GM10266 (cell line): ENCODE measurements around the gene CCDC30.

Experiments
- DNase-seq: peaks from one replicate; pipeline ENCODE4 v3.0.0; 2012; ENCODE audit errors: extremely low spot score
- TF ChIP-seq, protein P1 (sequence below): IDR thresholded peaks from 2 replicates; pipeline ENCODE4 v1.5.1; 2012; ENCODE audit warnings: mild to moderate bottlenecking, low read depth; ENCODE audit not compliant: control insufficient read depth, insufficient read depth; ENCODE audit errors: missing control alignments

CCDC30 gene

DNA sequence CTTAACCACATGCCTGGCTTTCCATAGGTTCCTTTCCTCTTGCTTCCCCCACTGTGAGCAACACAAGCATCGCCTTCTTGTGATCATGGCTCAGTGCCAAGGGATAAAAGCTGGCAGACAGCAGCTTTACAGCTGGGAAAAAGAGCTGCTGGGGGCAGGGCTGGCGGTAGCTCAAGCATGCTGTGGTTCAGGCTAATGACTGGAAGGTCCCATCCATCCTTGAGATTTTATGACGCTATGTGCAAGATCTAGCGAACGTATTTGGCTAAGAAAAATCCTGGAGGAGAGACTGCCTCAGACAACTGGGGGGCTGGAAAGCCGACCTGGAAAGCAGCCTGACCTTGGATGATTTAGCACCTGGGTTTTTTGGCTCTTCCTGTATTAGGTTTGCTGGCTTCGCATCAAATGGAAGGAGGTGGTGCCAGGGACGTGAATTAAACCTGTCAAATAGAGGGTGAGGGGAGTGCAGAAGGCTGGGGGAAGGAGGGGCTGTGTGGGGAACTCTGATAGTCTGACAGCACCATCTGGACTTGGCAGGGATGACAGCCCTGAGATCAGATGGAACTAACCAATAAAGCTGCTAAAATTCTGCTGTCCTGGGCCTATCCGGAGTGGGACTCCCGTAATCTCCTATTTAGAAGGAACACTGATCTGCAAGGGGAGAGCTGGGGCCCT, 42.0 kb upstream of the CCDC30 start:
- TF ChIP-seq, protein P1, sequence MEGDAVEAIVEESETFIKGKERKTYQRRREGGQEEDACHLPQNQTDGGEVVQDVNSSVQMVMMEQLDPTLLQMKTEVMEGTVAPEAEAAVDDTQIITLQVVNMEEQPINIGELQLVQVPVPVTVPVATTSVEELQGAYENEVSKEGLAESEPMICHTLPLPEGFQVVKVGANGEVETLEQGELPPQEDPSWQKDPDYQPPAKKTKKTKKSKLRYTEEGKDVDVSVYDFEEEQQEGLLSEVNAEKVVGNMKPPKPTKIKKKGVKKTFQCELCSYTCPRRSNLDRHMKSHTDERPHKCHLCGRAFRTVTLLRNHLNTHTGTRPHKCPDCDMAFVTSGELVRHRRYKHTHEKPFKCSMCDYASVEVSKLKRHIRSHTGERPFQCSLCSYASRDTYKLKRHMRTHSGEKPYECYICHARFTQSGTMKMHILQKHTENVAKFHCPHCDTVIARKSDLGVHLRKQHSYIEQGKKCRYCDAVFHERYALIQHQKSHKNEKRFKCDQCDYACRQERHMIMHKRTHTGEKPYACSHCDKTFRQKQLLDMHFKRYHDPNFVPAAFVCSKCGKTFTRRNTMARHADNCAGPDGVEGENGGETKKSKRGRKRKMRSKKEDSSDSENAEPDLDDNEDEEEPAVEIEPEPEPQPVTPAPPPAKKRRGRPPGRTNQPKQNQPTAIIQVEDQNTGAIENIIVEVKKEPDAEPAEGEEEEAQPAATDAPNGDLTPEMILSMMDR = no peak
- no peak for DNase-seq

DNA sequence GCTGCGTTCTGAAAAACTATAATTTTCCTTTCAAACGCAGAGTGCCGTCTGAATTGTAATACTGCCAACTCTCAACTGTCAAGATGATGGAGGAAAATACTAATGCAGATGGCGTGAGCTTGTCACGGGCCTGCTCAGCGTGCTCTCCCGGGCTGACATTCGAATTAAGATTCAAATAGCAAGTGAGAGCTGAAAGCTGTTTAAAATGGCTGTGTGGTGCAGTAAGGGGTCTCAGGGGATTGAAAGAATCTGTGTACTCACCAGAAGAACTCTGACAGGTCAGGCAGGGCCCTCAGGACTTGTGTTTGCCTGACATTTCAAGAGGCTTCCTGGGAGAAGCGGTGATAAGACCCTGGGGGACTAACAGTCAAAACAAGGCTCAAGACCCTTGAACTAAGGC, 40.3 kb upstream of the CCDC30 start:
- no peak for DNase-seq
- TF ChIP-seq, protein P1 = no peak

DNA sequence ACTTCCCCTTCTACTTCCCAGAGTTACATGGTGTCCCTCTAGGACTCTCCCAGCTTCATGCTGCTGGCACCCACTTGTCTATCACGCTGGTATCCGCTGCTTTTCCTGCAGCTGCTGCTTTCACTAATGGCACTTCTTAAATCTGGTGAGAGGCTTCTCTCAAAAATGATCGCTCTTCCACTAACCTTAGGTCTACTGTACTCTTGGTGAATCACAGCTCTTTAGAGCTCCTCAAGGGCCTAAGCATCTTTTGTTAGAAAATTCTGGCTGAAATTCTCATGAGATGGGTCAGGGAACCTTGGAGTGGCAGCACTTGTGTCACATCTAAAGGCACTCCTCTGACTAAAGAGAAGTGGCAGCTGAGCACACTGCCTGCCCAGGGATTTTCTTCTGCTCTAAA, 39.4 kb upstream of the CCDC30 start:
- no peak for DNase-seq
- TF ChIP-seq, protein P1 = no peak

DNA sequence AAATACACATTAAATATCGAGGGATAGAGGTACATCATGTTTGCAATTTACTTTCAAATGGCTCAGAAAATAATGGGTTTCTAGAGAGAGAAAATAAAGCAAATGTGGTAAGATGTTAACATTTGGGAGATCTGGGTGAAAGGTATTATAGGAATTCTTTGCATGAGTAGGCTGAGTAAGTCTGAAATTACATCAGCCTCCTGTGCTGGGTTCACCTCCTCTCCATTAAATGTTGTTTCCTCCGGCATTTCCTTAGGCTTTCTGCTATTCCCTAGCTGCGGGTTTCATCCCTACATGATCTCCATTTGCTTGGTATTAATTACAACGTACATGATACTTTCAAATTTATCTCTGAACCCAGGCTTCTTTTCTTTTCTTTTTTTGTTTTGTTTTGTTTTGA, 38.9 kb upstream of the CCDC30 start:
- no peak for DNase-seq
- TF ChIP-seq, protein P1 = no peak

DNA sequence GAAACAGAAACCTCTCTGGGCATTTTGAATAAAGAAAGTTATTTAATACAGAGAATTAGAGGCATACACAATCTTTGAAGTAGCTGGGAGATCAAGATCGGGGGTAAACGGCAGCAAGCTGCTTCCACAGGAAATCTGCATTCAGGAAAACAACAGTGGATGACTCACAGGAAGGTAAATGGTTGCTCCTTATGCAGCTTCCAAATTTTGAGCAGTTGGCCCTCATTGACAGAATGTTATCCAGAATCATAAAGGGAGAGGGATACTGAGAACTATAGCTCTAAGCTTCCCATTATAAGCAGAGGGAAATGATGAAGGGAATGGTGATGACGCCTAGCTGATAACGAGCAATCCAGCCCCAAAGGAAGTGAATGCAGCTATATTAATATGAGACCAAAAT, 35.8 kb upstream of the CCDC30 start:
- no peak for DNase-seq
- TF ChIP-seq, protein P1 = no peak

DNA sequence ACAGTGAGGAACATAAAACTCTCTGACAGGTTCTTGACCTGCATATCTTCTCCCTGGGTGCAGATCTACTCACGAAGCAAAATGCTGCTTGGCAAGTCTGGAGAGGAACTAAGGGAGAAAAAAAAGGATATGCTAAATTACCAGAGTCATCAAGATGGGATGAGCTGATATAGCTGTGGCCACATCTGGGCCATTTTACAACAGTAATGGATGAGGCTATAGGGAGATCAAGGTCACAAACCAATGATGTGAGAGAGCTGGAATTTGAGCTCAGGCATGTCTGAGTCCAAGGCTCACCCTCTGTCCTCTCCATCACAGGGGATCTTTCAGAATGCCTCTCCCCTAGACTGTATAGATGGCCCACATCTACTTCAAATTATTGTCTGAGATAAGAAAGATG, 33.5 kb upstream of the CCDC30 start:
- TF ChIP-seq, protein P1 = no peak
- DNase-seq = no peak

DNA sequence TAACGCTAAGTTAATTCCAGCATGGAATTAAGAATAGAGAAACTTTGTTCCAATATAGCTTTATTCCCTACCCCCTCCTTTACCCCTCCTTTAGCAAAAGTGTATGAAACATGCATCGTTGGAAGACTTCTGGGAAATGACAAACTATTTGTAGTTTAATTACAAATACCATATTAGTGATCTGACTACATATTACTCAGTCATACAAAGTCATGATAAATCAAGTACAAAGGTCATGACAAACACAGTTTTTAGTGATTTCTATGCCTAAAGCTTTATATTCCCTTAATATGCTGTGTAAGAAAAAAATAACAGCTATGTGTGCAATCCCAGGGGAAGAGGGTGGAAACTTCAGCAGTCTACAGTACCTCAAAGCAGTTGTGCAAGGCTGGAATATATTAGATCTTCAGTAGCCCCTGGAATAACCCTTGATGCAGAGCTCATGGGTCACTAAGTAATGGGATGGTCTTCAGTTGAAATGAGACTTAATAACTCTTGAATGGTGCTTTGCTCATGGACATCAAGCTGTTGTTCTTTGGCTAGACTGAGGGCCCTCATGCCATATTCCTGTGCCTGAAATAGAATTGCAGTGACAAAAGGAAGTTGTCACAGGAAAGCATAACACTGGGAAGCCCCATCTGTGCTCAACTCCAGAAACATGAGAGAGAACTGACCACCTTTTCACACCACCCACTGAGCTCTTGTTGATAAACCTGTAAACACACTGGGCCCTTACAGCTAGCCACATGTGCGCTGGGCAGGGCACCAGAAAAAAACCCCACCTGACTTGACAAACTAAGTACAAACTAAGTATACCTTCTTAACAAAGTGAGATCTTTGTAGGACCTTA, 32.6 kb upstream of the CCDC30 start:
- peak; percentile 17 for DNase-seq
- TF ChIP-seq, protein P1 = no peak
